K562 (cell line): ENCODE results near the gene NLK. TPM values are rescaled to one million over a fixed set of nuclear protein-coding genes. Genes with fewer than 3 reads are reported as not detected.

Experiments used
- ATAC-seq: fragments of 200-7000 bp; cut with Tn5 transposase; 3 replicates; pipeline ENCODE4 v1.9.1; 2020; ENCODE audit warnings: moderate library complexity
- BruUV-seq: library from RNA; stranded (reverse); fragments of 400-500 nt; replicated peaks from 2 replicates; lab custom pipeline; 2021; lab: Mats Ljungman, UMichigan
- CTCF ChIA-PET: fragments of 300-600 bp; formaldehyde crosslinking; extraction: SDS; loops from one replicate; lab custom pipeline; 2021; ENCODE audit warnings: low intra/inter-chr PET ratio; lab: Yijun Ruan, JAX
- POLR2A ChIA-PET: fragments of 300-600, 350-650 bp; sonication (Branson Sonifier 250); formaldehyde crosslinking; extraction: SDS; loops from one replicate; lab custom pipeline; 2021; ENCODE audit warnings: antibody characterized with exemption, inconsistent platforms; lab: Yijun Ruan, JAX
- DNase-seq, 4 experiments: peaks; one replicate each; pipeline versions ENCODE4 v3.0.0 to v3.0.0-alpha.2; 2011 to 2018; ENCODE audit warnings: low spot score in 3 of 4, mixed read lengths in 3 of 4; ENCODE audit errors: extremely low read depth in 1 of 4
- FAIRE-seq: peaks from 2 replicates; lab custom pipeline; 2011; peaks lifted over from hg19 to GRCh38; lab: Jason Lieb, UNC
- H2AFZ ChIP-seq: 2 replicates; pipeline ENCODE4 v1.6.0; 2011; ENCODE audit warnings: low read depth, low read length, control low read depth, inconsistent platforms
- H3K27ac ChIP-seq: fragments of 200-600 bp; 3 replicates; pipeline ENCODE4 v1.8.0; 2011; ENCODE audit warnings: low read depth, mild to moderate bottlenecking, control low read depth, inconsistent platforms, low read length, moderate library complexity, mixed read lengths; ENCODE audit errors: extremely low read depth
- H3K27me3 ChIP-seq, 2 experiments: fragments of 300-600 bp in 1 of 2; 2 replicates in 1 of 2; 3 replicates in 1 of 2; pipeline versions ENCODE4 v1.6.0 to v1.8.0; 2011; ENCODE audit warnings: inconsistent platforms in 2 of 2, low read length in 2 of 2, mild to moderate bottlenecking in 1 of 2, mixed read lengths in 1 of 2, moderate library complexity in 1 of 2; ENCODE audit not compliant: control insufficient read depth in 2 of 2, insufficient read depth in 2 of 2
- H3K36me3 ChIP-seq: fragments of 300-600 bp; 3 replicates; pipeline ENCODE4 v1.8.0; 2011; ENCODE audit warnings: mild to moderate bottlenecking, low read length, inconsistent platforms; ENCODE audit not compliant: control insufficient read depth, insufficient read depth
- H3K4me1 ChIP-seq, 2 experiments: fragments of 200-600 bp in 1 of 2; replicated peaks in 1 of 2; 2 replicates in 1 of 2; 3 replicates in 1 of 2; pipeline versions ENCODE4 v1.5.1 to v1.8.0; 2011; ENCODE audit warnings: inconsistent platforms in 2 of 2, low read length in 2 of 2, mild to moderate bottlenecking in 1 of 2, mixed read lengths in 1 of 2, moderate library complexity in 1 of 2; ENCODE audit not compliant: control insufficient read depth in 2 of 2, insufficient read depth in 2 of 2
- H3K4me2 ChIP-seq: 2 replicates; pipeline ENCODE4 v1.6.1; 2011; ENCODE audit warnings: low read length, control low read depth, inconsistent platforms, mixed read lengths; ENCODE audit not compliant: insufficient read depth
- H3K4me3 ChIP-seq: fragments of 200-600 bp; sonication (generic), shearing (Covaris generic); 2 replicates; pipeline ENCODE4 v1.5.1; 2016; ENCODE audit warnings: control low read depth, inconsistent platforms
- H3K79me2 ChIP-seq: fragments of 200-600 bp; 3 replicates; pipeline ENCODE4 v1.8.0; 2011; ENCODE audit warnings: low read length, inconsistent platforms; ENCODE audit not compliant: control insufficient read depth, insufficient read depth
- H3K9ac ChIP-seq, 2 experiments: 2 replicates each; pipeline versions ENCODE4 v1.6.0 to v1.6.1; 2011; ENCODE audit warnings: low read depth in 2 of 2, low read length in 2 of 2, control low read depth in 1 of 2, inconsistent platforms in 1 of 2, mild to moderate bottlenecking in 1 of 2, mixed read lengths in 1 of 2; ENCODE audit not compliant: insufficient read depth in 1 of 2
- H3K9me1 ChIP-seq: one replicate; pipeline ENCODE4 v1.6.0; 2011; ENCODE audit warnings: inconsistent platforms, mild to moderate bottlenecking, low read length, moderate library complexity; ENCODE audit not compliant: control insufficient read depth, insufficient read depth
- H3K9me3 ChIP-seq: replicated peaks from 2 replicates; pipeline ENCODE4 v1.5.1; 2011; ENCODE audit warnings: low read depth, low read length, inconsistent platforms; ENCODE audit not compliant: control insufficient read depth, insufficient read depth
- H4K20me1 ChIP-seq: replicated peaks from 2 replicates; pipeline ENCODE4 v1.6.1; 2011; ENCODE audit warnings: low read length, inconsistent platforms, mixed read lengths; ENCODE audit not compliant: control insufficient read depth, insufficient read depth
- ARID2 ChIP-seq: fragments of 450-650 bp; IDR thresholded peaks from 2 replicates; pipeline ENCODE4 v1.6.1; 2017; ENCODE audit warnings: antibody characterized with exemption, mild to moderate bottlenecking
- CHD1 ChIP-seq: fragments of 200-600 bp; sonication (generic); IDR thresholded peaks from one replicate; pipeline ENCODE4 v1.6.1; 2012; ENCODE audit warnings: mild to moderate bottlenecking, moderate library complexity, low read length, inconsistent platforms
- DPF2 ChIP-seq: fragments of 450-650 bp; IDR thresholded peaks from 2 replicates; pipeline ENCODE4 v1.6.1; 2016
- KDM1A ChIP-seq, 2 experiments: fragments of 450-650 bp; IDR thresholded peaks; 2 replicates each; pipeline ENCODE4 v1.6.1; 2016; ENCODE audit warnings: mild to moderate bottlenecking in 2 of 2
- MEF2A ChIP-seq: IDR thresholded peaks from 2 replicates; pipeline ENCODE4 v1.6.1; 2011; ENCODE audit warnings: low read depth, mild to moderate bottlenecking, low read length, moderate library complexity; ENCODE audit not compliant: control insufficient read depth
- NFATC3 ChIP-seq: fragments of 450-650 bp; IDR thresholded peaks from 2 replicates; pipeline ENCODE4 v1.6.1; 2017; ENCODE audit warnings: mild to moderate bottlenecking
- PTRF ChIP-seq: fragments of 450-650 bp; IDR thresholded peaks from 2 replicates; pipeline ENCODE4 v1.6.1; 2016; ENCODE audit warnings: mild to moderate bottlenecking, missing genetic modification characterization, missing compliant biosample characterization
- SRF ChIP-seq, 2 experiments: fragments of 250-450, 450-650 bp in 1 of 2; sonication (Bioruptor Pico) in 1 of 2; sonication (generic) in 1 of 2; formaldehyde crosslinking; IDR thresholded peaks; 2 replicates each; pipeline versions ENCODE4 v1.5.0 to v1.5.1; 2020 to 2022; ENCODE audit warnings: mild to moderate bottlenecking in 1 of 2, missing genetic modification reagents in 1 of 2
- YY1 ChIP-seq, 3 experiments: IDR thresholded peaks; 2 replicates each; pipeline ENCODE4 v1.6.1; 2011; ENCODE audit warnings: low read length in 2 of 3, mild to moderate bottlenecking in 2 of 3, moderate library complexity in 2 of 3, borderline replicate concordance in 1 of 3, control low read depth in 1 of 3, low read depth in 1 of 3; ENCODE audit not compliant: insufficient read depth in 3 of 3, insufficient replicate concordance in 2 of 3, control insufficient read depth in 1 of 3, insufficient read length in 1 of 3; ENCODE audit errors: extremely low read depth in 1 of 3
- ZNF316 ChIP-seq: fragments of 450-650 bp; IDR thresholded peaks from 2 replicates; pipeline ENCODE4 v1.6.1; 2016
- ZNF354B ChIP-seq: fragments of 250-450 bp; sonication (Bioruptor Pico); IDR thresholded peaks from 2 replicates; pipeline ENCODE4 v1.4.0; 2020
- ZNF444 ChIP-seq: fragments of 250-450 bp; sonication (Bioruptor Pico); IDR thresholded peaks from 2 replicates; pipeline ENCODE4 v1.4.0; 2020; ENCODE audit warnings: mild to moderate bottlenecking, moderate library complexity
- WGBS: fragments of 100-300 bp; shearing (Covaris generic); methylation state at CpG from one replicate; pipeline ENCODE4 v1.1.6; 2016; ENCODE audit warnings: low coverage, mixed read lengths; ENCODE audit not compliant: insufficient coverage; ENCODE audit errors: missing lambda C conversion rate; 5-methylcytosine and 5-hydroxymethylcytosine counted together
- in situ Hi-C: fragments of 300-500 bp; cut with MboI; formaldehyde crosslinking; loops from 4 replicates; pipeline ENCODE4 v1.15.0; 2018; ENCODE audit warnings: inconsistent platforms, mixed read lengths
- intact Hi-C: fragments of 100-400 bp; cut with micrococcal nuclease; formaldehyde crosslinking; loops from 2 replicates; pipeline ENCODE4 v1.14.2; 2022
- polyA plus RNA-seq, 8 experiments: library from polyadenylated mRNA; depleted of rRNA in 4 of 8; stranded (reverse) in 5 of 8; unstranded in 3 of 8; fragments of >200 nt; fragmentation: Nextera tagmentation in 2 of 8; fragmentation: Illumina TruSeq in 1 of 8; extraction: Ambion mirVana in 2 of 8; extraction: Trizol in 1 of 8; gene quantifications; 2 replicates each; pipeline versions ENCODE4 v1.2.1 to v1.2.3, GENCODE V29; 2011 to 2014; ENCODE audit warnings: inconsistent platforms in 1 of 8, missing spikeins in 1 of 8
- total RNA-seq, 7 experiments: library from RNA; depleted of rRNA in 6 of 7; stranded (reverse); fragments of >200 nt in 6 of 7; fragmentation: Illumina TruSeq in 2 of 7; extraction: Trizol in 2 of 7; gene quantifications; 2 replicates each; pipeline versions ENCODE4 v1.2.1 to v1.2.3, GENCODE V29; 2011 to 2021; ENCODE audit warnings: low replicate concordance in 1 of 7
- TF ChIP-seq, protein P1 (sequence below), 2 experiments: fragments of 450-650 bp; IDR thresholded peaks; 2 replicates each; pipeline ENCODE4 v1.6.1; 2016; ENCODE audit warnings: mild to moderate bottlenecking in 2 of 2, borderline replicate concordance in 1 of 2, low read depth in 1 of 2, moderate library complexity in 1 of 2
- TF ChIP-seq, protein P2 (sequence below): fragments of 200-800 bp; sonication (Bioruptor generic); IDR thresholded peaks from 2 replicates; pipeline ENCODE4 v1.6.1; 2017; ENCODE audit warnings: missing genetic modification characterization, missing compliant biosample characterization

NLK gene
- total and polyA plus RNA-seq, 9 of the 15 experiments (the other 6 are each of a cell fraction or from before 2014, with no cell fraction given), result 10.9 to 59.6 (median 26.7) TPM

DNA sequence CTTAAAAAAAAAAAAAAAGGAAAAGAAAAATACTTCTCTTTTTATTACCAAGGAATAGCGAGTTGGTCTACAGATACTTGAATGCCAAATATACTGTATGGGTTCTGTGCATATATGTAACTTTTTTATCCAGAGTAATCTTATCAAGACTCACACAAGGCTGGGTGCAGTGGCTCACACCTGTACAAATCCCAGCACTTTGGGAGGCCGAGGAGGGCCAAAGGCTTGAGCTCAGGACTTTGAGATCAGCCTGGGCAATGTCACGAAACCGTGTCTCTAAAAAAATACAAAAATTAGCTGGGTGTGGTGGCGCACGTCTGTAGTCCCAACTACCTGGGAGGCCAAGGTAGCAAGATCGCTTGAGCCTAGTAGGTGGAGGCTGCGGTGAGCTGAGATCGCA lies 139.1 kb downstream of the NLK start:
- ATAC-seq, result no peak
- H3K9me1 ChIP-seq, result no peaks in the 10 kb centered on the region
- intact Hi-C loops, result no loop called here
- no peaks in the 10 kb centered on the region for H4K20me1 ChIP-seq
- H3K9me3 ChIP-seq, result no peaks in the 10 kb centered on the region
- ChIA-PET POLR2A (interaction anchor here (0.7 kb wide), 2 partner anchors 25 to 39 kb away, joined by 3 read pairs; no protein-coding TSS in a partner anchor), CTCF (no interaction called here)
- H3K27ac ChIP-seq, result no peak overlapping the region
- H3K36me3 ChIP-seq, result peaks cover 12% of the 10 kb centered on the region; the same call in 2 of the 3 replicates
- no peak for FAIRE-seq
- 90% methylated on average over 8 of the region's 9 CpGs for WGBS
- no peak overlapping the region for H3K4me2 ChIP-seq
- in situ Hi-C loops, result no loop called here
- H3K9ac ChIP-seq, result no peak overlapping the region
- H3K4me1 ChIP-seq, result peaks cover 0 to 5% of the 10 kb centered on the region in 2 experiments; a peak in 1 of 5 replicates
- BruUV-seq, result no TSS peak
- H3K27me3 ChIP-seq, result no peaks in the 10 kb centered on the region
- no peak overlapping the region for H2AFZ ChIP-seq
- no peak for DNase-seq
- H3K79me2 ChIP-seq, result no peaks in the 10 kb centered on the region
- no peak overlapping the region for H3K4me3 ChIP-seq
- TF ChIP-seq ARID2 (no peak), SRF (CRISPR knock-in tag; IDR thresholded peaks at IDR 0.05) (no peak), ZNF354B (CRISPR knock-in tag) (no peak), CHD1 (no peak), MEF2A (no peak), NFATC3 (no peak), DPF2 (no peak), ZNF444 (CRISPR knock-in tag) (no peak), KDM1A (IDR thresholded peaks at IDR 0.05) (no peak), ZNF316 (no peak), YY1 (IDR thresholded peaks at IDR 0.05; ENCODE audit: borderline replicate concordance in 1 of 3, control insufficient read depth in 1 of 3, extremely low read depth in 1 of 3, insufficient read depth in 3 of 3, insufficient read length in 1 of 3, insufficient replicate concordance in 2 of 3, low read depth in 1 of 3, low read length in 2 of 3) (no peak), PTRF (no peak)
- TF ChIP-seq, protein P1, sequence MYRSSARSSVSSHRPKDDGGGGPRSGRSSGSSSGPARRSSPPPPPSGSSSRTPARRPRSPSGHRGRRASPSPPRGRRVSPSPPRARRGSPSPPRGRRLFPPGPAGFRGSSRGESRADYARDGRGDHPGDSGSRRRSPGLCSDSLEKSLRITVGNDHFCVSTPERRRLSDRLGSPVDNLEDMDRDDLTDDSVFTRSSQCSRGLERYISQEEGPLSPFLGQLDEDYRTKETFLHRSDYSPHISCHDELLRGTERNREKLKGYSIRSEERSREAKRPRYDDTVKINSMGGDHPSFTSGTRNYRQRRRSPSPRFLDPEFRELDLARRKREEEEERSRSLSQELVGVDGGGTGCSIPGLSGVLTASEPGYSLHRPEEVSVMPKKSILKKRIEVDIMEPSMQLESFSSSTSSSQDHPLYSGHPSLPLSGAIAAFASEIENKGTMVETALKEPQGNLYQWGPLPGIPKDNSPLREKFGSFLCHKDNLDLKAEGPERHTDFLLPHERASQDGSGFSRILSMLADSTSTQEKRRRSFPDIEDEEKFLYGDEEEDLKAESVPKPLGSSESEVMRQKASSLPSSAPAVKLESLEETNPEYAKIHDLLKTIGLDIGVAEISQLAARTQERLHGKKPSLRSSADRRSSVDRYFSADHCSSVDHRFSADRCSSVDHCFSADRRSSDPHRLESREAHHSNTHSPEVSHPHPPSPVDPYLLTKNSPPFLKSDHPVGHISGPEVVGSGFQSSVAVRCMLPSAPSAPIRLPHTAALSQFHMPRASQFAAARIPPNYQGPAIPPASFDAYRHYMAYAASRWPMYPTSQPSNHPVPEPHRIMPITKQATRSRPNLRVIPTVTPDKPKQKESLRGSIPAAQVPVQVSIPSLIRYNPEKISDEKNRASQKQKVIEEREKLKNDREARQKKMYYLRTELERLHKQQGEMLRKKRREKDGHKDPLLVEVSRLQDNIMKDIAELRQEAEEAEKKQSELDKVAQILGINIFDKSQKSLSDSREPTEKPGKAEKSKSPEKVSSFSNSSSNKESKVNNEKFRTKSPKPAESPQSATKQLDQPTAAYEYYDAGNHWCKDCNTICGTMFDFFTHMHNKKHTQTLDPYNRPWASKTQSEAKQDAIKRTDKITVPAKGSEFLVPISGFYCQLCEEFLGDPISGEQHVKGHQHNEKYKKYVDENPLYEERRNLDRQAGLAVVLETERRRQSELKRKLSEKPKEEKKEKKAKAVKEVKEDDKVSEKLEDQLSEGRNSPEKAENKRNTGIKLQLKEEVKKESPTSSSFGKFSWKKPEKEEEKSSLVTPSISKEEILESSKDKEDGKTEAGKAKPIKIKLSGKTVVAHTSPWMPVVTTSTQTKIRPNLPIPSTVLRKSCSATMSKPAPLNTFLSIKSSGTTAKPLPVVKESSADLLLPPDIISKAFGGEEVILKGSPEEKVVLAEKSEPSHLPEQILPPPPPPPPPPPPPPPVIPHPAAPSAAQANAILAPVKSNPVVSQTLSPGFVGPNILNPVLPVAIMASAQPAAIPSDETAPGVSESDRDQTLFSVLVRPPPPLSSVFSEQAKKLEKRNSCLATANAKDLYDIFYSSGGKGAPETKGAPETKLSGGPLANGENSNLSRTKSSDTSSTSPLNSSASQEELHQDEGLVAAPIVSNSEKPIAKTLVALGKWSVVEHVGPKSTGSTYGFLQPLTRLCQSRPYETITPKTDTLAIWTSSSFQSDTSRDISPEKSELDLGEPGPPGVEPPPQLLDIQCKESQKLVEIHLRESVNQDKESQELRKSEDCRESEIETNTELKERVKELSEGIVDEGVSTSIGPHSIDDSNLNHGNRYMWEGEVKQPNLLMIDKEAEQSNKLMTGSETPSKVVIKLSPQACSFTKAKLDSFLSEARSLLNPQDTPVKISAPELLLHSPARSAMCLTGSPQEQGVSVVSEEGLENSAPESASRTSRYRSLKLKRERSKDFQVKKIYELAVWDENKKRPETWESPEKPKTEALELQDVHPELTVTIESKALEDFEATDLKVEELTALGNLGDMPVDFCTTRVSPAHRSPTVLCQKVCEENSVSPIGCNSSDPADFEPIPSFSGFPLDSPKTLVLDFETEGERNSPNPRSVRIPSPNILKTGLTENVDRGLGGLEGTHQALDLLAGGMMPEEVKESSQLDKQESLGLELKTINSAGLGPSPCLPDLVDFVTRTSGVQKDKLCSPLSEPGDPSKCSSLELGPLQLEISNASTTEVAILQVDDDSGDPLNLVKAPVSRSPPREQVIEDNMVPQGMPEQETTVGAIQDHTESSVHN (IDR thresholded peaks at IDR 0.05; ENCODE audit: borderline replicate concordance in 1 of 2, low read depth in 1 of 2), result no peak
- TF ChIP-seq, protein P2, sequence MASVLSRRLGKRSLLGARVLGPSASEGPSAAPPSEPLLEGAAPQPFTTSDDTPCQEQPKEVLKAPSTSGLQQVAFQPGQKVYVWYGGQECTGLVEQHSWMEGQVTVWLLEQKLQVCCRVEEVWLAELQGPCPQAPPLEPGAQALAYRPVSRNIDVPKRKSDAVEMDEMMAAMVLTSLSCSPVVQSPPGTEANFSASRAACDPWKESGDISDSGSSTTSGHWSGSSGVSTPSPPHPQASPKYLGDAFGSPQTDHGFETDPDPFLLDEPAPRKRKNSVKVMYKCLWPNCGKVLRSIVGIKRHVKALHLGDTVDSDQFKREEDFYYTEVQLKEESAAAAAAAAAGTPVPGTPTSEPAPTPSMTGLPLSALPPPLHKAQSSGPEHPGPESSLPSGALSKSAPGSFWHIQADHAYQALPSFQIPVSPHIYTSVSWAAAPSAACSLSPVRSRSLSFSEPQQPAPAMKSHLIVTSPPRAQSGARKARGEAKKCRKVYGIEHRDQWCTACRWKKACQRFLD, result no peak
